Stimulated activated naive CD4-positive, alpha-beta T cell (primary cell): ENCODE data around the gene AKAP6.

Experiments used
- DNase-seq, 6 experiments: peaks; one replicate each; lab custom pipeline; 2025; lab: John Stamatoyannopoulos, UW

AKAP6 gene

GRCh38 chr14:32623300-32624093 lies 294.4 kb downstream of the AKAP6 start:
- no peak for DNase-seq

GRCh38 chr14:32625211-32625610 lies 296.1 kb downstream of the AKAP6 start:
- DNase-seq, result no peak

- DNase-seq, result no peak
These were observed 298.6 kb downstream of the AKAP6 start for GRCh38 chr14:32627545-32628298.

- no peak for DNase-seq
These were observed 300.1 kb downstream of the AKAP6 start for GRCh38 chr14:32629236-32629635.

- no peak for DNase-seq
These were observed 301.6 kb downstream of the AKAP6 start for GRCh38 chr14:32630701-32631100.

GRCh38 chr14:32633224-32633859 lies 304.2 kb downstream of the AKAP6 start:
- no peak for DNase-seq

GRCh38 chr14:32633930-32634329 lies 304.8 kb downstream of the AKAP6 start:
- DNase-seq, result no peak

- DNase-seq, result no peak
These were observed 306.1 kb downstream of the AKAP6 start for GRCh38 chr14:32635061-32635719.

GRCh38 chr14:32637582-32637981 lies 308.5 kb downstream of the AKAP6 start:
- no peak for DNase-seq

- DNase-seq, result no peak
These were observed 310.1 kb downstream of the AKAP6 start for GRCh38 chr14:32639208-32639607.

GRCh38 chr14:32645551-32645950 lies 316.5 kb downstream of the AKAP6 start:
- DNase-seq, result no peak

GRCh38 chr14:32648434-32648833 lies 319.3 kb downstream of the AKAP6 start:
- DNase-seq, result no peak

- DNase-seq, result no peak
These were observed 320.9 kb downstream of the AKAP6 start for GRCh38 chr14:32650030-32650429.

GRCh38 chr14:32650665-32651064 lies 321.6 kb downstream of the AKAP6 start:
- no peak for DNase-seq

GRCh38 chr14:32654106-32654505 lies 325.0 kb downstream of the AKAP6 start:
- no peak for DNase-seq

- no peak for DNase-seq
These were observed 327.5 kb downstream of the AKAP6 start for GRCh38 chr14:32656601-32657000.

- no peak for DNase-seq
These were observed 328.0 kb downstream of the AKAP6 start for GRCh38 chr14:32657081-32657480.

- DNase-seq, result no peak
These were observed 332.1 kb downstream of the AKAP6 start for GRCh38 chr14:32661216-32661615.

- no peak for DNase-seq
These were observed 333.1 kb downstream of the AKAP6 start for GRCh38 chr14:32662211-32662610.

- DNase-seq, result no peak
These were observed 337.2 kb downstream of the AKAP6 start for GRCh38 chr14:32666308-32666707.

GRCh38 chr14:32667287-32667686 lies 338.2 kb downstream of the AKAP6 start:
- DNase-seq, result no peak

- no peak for DNase-seq
These were observed 338.7 kb downstream of the AKAP6 start for GRCh38 chr14:32667791-32668190.
